ENCODE measurements around the gene ATP10B.

Gene ATP10B

DNA sequence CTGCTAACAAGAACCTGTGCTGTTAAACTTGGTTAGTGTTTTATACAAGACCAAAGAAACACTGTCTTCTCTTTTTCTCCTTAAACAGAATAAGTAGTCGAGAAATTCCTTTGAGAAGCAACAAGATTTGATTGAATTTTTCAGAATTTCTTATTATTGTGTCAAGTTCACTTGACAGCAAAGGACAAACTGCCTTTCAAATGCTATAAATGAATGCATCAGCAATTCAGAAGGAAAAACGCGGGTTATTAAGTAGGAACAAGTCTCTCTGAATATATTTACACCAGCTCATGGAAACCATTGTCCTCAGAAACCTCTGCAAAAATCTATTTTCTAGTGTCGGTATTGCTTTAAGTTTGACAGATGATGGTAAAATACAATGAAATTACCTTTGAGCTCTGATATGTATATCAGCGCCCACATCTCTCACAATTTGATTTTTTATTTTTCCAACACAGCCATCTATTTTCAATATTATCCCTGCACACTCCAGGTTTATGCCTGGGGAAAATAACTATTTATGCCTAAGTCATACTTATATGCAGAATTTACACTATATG lies 4.4 kb downstream of the ATP10B start:
- H3K27ac ChIP-seq (ENCODE audit: insufficient read depth, low read depth, low read length, poor library complexity, severe bottlenecking) = no peak overlapping the region
- H3K4me1 ChIP-seq (ENCODE audit: control insufficient read depth, insufficient read depth, low read length) = no peaks in the 10 kb centered on the region
- no peaks in the 10 kb centered on the region for H3K9me3 ChIP-seq (ENCODE audit: control insufficient read depth, low read length)
- H3K36me3 ChIP-seq (ENCODE audit: control insufficient read depth, insufficient read depth, low read length) = no peaks in the 10 kb centered on the region
- WGBS, 2 experiments = 95 to 100% methylated on average over 2 to 4 of the region's 5 CpGs
- no peak overlapping the region for H3K4me3 ChIP-seq (ENCODE audit: insufficient read depth, low read depth, low read length)
- H3K27me3 ChIP-seq (ENCODE audit: control insufficient read depth, insufficient read depth, low read length, poor library complexity, severe bottlenecking) = no peaks in the 10 kb centered on the region

DNA sequence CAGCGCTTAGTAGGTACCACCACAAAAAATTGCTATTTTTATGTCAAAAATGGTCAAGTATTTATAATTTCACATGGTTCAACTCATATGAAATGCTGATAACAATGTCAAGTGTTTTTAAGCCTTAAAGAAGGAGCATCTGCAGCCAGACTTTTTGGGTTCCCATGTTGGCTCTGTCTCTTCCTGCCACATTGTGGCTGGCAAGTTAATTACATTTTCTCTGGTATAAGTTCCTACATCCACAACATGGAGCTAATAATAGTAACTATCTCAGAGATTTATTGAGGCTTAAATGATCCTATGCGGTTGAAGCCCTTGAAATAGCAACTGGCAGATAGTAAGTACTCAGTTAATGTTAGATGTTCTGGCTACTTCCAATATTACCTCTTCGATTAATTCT lies 5.4 kb downstream of the ATP10B start:
- Histone ChIP-seq H3K9me3 (ENCODE audit: control insufficient read depth, low read length) (no peaks in the 10 kb centered on the region), H3K4me3 (ENCODE audit: insufficient read depth, low read depth, low read length) (no peak overlapping the region), H3K27me3 (ENCODE audit: control insufficient read depth, insufficient read depth, low read length, poor library complexity, severe bottlenecking) (no peaks in the 10 kb centered on the region), H3K36me3 (ENCODE audit: control insufficient read depth, insufficient read depth, low read length) (no peaks in the 10 kb centered on the region), H3K27ac (ENCODE audit: insufficient read depth, low read depth, low read length, poor library complexity, severe bottlenecking) (no peak overlapping the region), H3K4me1 (ENCODE audit: control insufficient read depth, insufficient read depth, low read length) (no peaks in the 10 kb centered on the region)
- 97 to 100% methylated on average over 2 to 3 of the region's 3 CpGs for WGBS, 2 experiments

DNA sequence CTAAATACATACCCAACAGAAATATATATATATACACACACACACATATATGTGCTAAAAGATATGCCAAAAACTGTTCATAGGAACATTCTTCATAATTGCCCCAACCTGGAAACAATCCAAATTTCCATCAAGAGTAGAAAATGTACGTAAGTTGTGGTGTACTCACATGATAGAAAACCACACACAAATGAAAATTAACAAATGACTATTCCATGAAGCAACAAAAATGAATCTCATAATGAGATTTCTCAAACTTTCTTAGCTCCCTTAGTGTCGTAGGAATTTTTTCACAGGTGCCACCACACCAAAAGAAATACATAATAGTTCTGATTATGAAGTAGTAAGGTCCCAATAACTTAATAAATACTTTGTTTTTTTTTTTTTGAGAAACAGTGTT lies 7.8 kb downstream of the ATP10B start:
- Histone ChIP-seq H3K4me1 (ENCODE audit: control insufficient read depth, insufficient read depth, low read length) (no peaks in the 10 kb centered on the region), H3K27ac (ENCODE audit: insufficient read depth, low read depth, low read length, poor library complexity, severe bottlenecking) (no peak overlapping the region), H3K27me3 (ENCODE audit: control insufficient read depth, insufficient read depth, low read length, poor library complexity, severe bottlenecking) (no peaks in the 10 kb centered on the region), H3K36me3 (ENCODE audit: control insufficient read depth, insufficient read depth, low read length) (no peaks in the 10 kb centered on the region), H3K4me3 (ENCODE audit: insufficient read depth, low read depth, low read length) (no peak overlapping the region), H3K9me3 (ENCODE audit: control insufficient read depth, low read length) (no peaks in the 10 kb centered on the region)
- 96 to 100% methylated on average over 1 to 2 of the region's 2 CpGs for WGBS, 2 experiments

DNA sequence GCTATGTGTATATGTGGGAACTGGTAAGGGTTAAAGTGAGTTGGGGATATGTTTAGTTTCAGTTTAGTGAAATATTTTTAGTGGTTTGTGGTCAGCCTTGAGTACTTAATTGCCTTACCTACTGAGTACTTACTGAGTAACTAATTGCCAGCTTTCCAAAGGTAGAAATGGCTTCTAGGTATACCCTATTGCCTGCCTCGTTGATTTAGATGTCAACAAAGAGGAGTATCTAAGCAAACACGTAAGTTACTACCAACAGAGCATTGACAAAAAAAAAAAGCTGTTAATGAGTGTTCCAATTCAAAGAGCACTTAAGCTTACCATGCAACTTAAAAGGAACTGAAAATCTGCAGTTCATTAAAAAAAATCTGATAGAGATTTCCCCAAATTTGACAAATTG lies 8.8 kb downstream of the ATP10B start:
- H3K36me3 ChIP-seq (ENCODE audit: control insufficient read depth, insufficient read depth, low read length) = no peaks in the 10 kb centered on the region
- no peaks in the 10 kb centered on the region for H3K27me3 ChIP-seq (ENCODE audit: control insufficient read depth, insufficient read depth, low read length, poor library complexity, severe bottlenecking)
- 80 to 83% methylated on average over 2 of the region's 2 CpGs for WGBS, 2 experiments
- H3K4me1 ChIP-seq (ENCODE audit: control insufficient read depth, insufficient read depth, low read length) = no peaks in the 10 kb centered on the region
- no peak overlapping the region for H3K27ac ChIP-seq (ENCODE audit: insufficient read depth, low read depth, low read length, poor library complexity, severe bottlenecking)
- no peaks in the 10 kb centered on the region for H3K9me3 ChIP-seq (ENCODE audit: control insufficient read depth, low read length)
- H3K4me3 ChIP-seq (ENCODE audit: insufficient read depth, low read depth, low read length) = no peak overlapping the region

DNA sequence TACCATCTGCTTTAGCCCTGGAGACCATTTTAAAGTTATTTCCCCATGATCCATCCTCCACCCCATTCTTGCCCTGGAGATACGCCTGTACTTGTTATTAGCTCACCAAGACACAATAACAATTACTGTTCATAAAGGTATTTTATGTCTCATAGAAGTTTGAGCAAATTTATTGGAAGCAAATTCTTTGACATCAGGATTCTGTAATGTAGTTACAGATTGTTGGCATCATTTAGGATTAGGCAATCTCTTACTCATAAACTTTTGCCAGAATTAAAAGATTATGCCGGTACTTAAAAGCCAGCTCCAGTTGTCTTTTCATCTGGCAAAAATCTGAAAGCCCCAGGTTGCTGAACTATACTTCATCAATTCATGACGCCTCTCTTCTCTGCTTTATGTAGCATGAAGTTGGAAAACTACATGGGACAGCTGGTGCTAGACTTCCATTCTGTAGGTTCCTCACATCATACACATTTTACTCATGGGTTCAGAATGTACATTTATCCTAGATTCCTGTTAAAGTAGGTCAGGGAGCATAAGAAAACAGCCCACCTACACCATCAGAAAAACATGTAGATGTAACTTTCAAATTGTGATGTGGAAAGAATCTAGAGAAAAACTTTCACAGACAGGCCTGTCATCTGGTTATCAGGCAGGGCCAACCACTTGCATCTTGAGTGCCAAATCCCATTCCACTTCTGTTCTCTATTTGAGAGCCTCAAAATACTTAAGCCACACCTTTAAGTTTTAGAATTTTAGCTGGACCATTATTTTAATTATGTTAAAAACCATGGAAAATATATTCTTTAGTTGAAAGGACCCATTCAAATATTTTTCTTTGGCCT lies 14.0 kb downstream of the ATP10B start:
- no peak overlapping the region for H3K27ac ChIP-seq (ENCODE audit: insufficient read depth, low read depth, low read length, poor library complexity, severe bottlenecking)
- 94 to 95% methylated on average over 2 of the region's 3 CpGs for WGBS, 2 experiments
- no peaks in the 10 kb centered on the region for H3K36me3 ChIP-seq (ENCODE audit: control insufficient read depth, insufficient read depth, low read length)
- H3K4me1 ChIP-seq (ENCODE audit: control insufficient read depth, insufficient read depth, low read length) = no peaks in the 10 kb centered on the region
- no peak overlapping the region for H3K4me3 ChIP-seq (ENCODE audit: insufficient read depth, low read depth, low read length)
- no peaks in the 10 kb centered on the region for H3K9me3 ChIP-seq (ENCODE audit: control insufficient read depth, low read length)
- no peaks in the 10 kb centered on the region for H3K27me3 ChIP-seq (ENCODE audit: control insufficient read depth, insufficient read depth, low read length, poor library complexity, severe bottlenecking)

DNA sequence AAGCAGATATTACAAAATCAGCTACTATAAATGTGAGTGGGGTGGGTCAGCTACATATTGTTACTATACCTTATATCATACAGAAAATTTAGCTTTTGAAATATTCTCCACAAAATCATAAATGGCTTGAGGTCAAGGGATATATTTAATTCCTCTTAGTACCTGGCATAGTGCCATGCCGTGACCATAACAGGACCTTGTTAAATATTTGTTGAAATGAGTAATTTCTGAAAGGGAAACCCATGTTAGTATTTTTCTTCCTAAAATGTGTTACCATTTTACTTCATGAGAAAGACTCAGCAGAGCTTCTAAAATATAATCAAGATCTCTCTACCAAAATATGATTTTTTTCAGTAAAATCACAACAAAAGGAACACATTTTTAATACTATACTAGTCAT lies 14.8 kb downstream of the ATP10B start:
- WGBS, 2 experiments = 0% methylated on average over 1 of the region's 1 CpG
- H3K27ac ChIP-seq (ENCODE audit: insufficient read depth, low read depth, low read length, poor library complexity, severe bottlenecking) = no peak overlapping the region

DNA sequence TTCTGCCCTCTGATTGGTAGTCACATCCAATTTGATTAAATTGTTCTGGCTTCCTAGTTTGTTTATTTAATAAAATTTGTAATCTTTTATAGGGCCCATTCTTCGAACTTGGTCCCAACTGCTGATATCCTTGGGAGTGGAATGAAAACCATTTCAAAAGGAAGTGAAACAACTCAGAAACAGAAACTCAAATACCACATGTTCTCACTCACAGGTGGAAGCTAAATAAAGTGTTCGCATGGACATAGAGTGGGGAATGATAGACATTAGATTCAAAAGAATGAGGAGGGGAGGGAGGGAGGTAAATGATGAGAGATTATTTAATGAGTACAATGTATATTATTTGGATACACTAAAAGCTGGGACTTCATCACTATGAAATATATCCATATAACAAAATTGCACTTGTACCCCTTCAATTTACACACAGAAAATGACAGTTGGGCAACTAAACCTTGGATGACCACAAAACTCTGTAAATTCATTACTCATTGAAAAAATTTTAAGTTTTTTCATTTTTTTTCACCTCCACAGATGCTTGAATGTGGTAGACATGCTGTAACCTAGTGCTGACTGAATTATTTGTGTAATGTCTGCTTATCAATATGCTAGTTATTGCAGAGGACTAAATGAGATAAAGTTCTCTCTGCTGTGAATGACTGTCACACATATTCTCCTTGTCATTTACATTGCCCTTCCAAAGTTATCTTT lies 16.0 kb downstream of the ATP10B start:
- Histone ChIP-seq H3K9me3 (ENCODE audit: control insufficient read depth, low read length) (no peaks in the 10 kb centered on the region), H3K36me3 (ENCODE audit: control insufficient read depth, insufficient read depth, low read length) (no peaks in the 10 kb centered on the region), H3K27me3 (ENCODE audit: control insufficient read depth, insufficient read depth, low read length, poor library complexity, severe bottlenecking) (no peaks in the 10 kb centered on the region), H3K4me3 (ENCODE audit: insufficient read depth, low read depth, low read length) (no peak overlapping the region), H3K27ac (ENCODE audit: insufficient read depth, low read depth, low read length, poor library complexity, severe bottlenecking) (no peak overlapping the region), H3K4me1 (ENCODE audit: control insufficient read depth, insufficient read depth, low read length) (no peaks in the 10 kb centered on the region)
- 100% methylated on average over 1 to 2 of the region's 2 CpGs for WGBS, 2 experiments

More for the DNA sequence above, 14.8 kb downstream of the ATP10B start:
- H3K9me3 ChIP-seq (ENCODE audit: control insufficient read depth, low read length) = no peaks in the 10 kb centered on the region
- H3K27me3 ChIP-seq (ENCODE audit: control insufficient read depth, insufficient read depth, low read length, poor library complexity, severe bottlenecking) = no peaks in the 10 kb centered on the region
- H3K4me1 ChIP-seq (ENCODE audit: control insufficient read depth, insufficient read depth, low read length) = no peaks in the 10 kb centered on the region
- no peaks in the 10 kb centered on the region for H3K36me3 ChIP-seq (ENCODE audit: control insufficient read depth, insufficient read depth, low read length)
- no peak overlapping the region for H3K4me3 ChIP-seq (ENCODE audit: insufficient read depth, low read depth, low read length)

DNA sequence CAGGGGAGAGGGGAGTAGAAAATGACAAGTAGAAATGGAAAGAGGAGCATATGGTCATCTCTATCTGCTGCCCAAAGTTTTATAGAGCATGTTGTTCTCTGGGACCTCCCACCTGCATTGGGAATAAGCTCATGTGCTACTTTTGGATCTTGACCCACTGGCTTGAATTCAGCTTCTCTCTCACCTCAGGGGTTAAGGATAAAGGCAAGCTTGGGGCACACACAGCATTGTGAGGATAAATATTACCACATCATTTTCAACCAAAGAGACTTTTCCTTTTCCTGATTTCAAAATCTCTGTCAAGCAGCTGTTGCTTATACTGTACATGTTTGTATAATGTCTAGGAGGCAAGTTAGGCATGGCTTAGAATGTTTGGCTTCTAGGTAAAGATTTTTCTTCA lies 16.6 kb downstream of the ATP10B start:
- Histone ChIP-seq H3K9me3 (ENCODE audit: control insufficient read depth, low read length) (no peaks in the 10 kb centered on the region), H3K4me1 (ENCODE audit: control insufficient read depth, insufficient read depth, low read length) (no peaks in the 10 kb centered on the region), H3K36me3 (ENCODE audit: control insufficient read depth, insufficient read depth, low read length) (no peaks in the 10 kb centered on the region), H3K4me3 (ENCODE audit: insufficient read depth, low read depth, low read length) (no peak overlapping the region), H3K27me3 (ENCODE audit: control insufficient read depth, insufficient read depth, low read length, poor library complexity, severe bottlenecking) (no peaks in the 10 kb centered on the region), H3K27ac (ENCODE audit: insufficient read depth, low read depth, low read length, poor library complexity, severe bottlenecking) (no peak overlapping the region)

DNA sequence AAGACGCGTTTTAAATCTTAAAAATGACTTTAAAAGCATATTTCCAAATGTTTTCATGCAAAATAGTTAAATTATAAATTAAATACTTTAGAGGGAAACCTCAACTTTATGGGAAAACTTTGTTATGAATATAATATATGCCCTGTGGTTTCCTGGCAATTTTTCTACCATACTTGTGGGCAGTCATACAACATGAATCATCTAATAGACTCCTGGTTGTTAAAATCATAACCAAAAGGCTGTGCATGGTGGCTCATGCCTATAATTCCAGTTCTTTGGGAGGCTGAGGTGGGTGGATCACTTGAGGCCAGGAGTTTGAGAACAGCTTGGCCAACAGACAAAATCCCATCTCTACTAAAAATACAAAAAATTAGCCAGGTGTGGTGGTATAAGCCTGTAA lies 18.2 kb downstream of the ATP10B start:
- WGBS, 2 experiments = no CpG with 5 or more reads among the region's 2 CpGs
- H3K4me3 ChIP-seq (ENCODE audit: insufficient read depth, low read depth, low read length) = no peak overlapping the region

DNA sequence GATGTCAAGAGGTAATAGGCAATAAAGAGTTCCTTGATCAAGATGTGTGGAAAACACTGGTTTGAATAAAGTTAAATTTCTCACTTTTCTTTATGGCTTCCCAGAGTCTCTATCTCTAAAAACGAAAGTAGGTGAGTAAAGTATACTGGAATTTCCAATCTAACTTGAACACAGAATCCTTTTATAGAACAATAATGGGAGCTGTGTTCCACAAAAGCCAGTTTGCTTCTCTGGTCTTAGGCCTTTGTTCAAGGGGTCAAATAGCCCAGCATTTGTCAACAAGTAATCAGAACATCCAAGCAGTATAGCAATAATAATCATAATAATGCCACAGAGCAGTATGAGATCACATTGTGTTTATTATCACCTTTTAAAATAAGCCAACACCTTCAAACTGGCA lies 20.2 kb downstream of the ATP10B start:
- 100% methylated on average over 1 of the region's 1 CpG; no CpG with 5 or more reads in 1 of the 2 experiments for WGBS, 2 experiments
- Histone ChIP-seq H3K4me3 (ENCODE audit: insufficient read depth, low read depth, low read length) (no peak overlapping the region), H3K9me3 (ENCODE audit: control insufficient read depth, low read length) (no peaks in the 10 kb centered on the region), H3K4me1 (ENCODE audit: control insufficient read depth, insufficient read depth, low read length) (no peaks in the 10 kb centered on the region), H3K27ac (ENCODE audit: insufficient read depth, low read depth, low read length, poor library complexity, severe bottlenecking) (no peak overlapping the region), H3K27me3 (ENCODE audit: control insufficient read depth, insufficient read depth, low read length, poor library complexity, severe bottlenecking) (no peaks in the 10 kb centered on the region), H3K36me3 (ENCODE audit: control insufficient read depth, insufficient read depth, low read length) (no peaks in the 10 kb centered on the region)

More for the DNA sequence above, 18.2 kb downstream of the ATP10B start:
- Histone ChIP-seq H3K27me3 (ENCODE audit: control insufficient read depth, insufficient read depth, low read length, poor library complexity, severe bottlenecking) (no peaks in the 10 kb centered on the region), H3K27ac (ENCODE audit: insufficient read depth, low read depth, low read length, poor library complexity, severe bottlenecking) (no peak overlapping the region), H3K4me1 (ENCODE audit: control insufficient read depth, insufficient read depth, low read length) (no peaks in the 10 kb centered on the region), H3K36me3 (ENCODE audit: control insufficient read depth, insufficient read depth, low read length) (no peaks in the 10 kb centered on the region), H3K9me3 (ENCODE audit: control insufficient read depth, low read length) (no peaks in the 10 kb centered on the region)
